ENCODE data around the gene CDH13. TPM values are rescaled to one million over a fixed set of nuclear protein-coding genes. Genes with fewer than 3 reads are reported as not detected.
A peak's percentile ranks its signal among the peaks of the same experiment; 100 is the strongest.

Gene CDH13
- polyA plus RNA-seq, 2 of the 4 experiments (the other 2 are of a cell fraction): not detected

- H3K9me3 ChIP-seq: no peaks in the 10 kb centered on the region
- H3K4me3 ChIP-seq: no peak overlapping the region
- H3K4me2 ChIP-seq: no peak overlapping the region
- no peak overlapping the region; a peak in 1 of 6 replicates for H3K27ac ChIP-seq
- DNase-seq (ENCODE audit: low read depth in 1 of 2, low spot score in 1 of 2) (no peak), FAIRE-seq (no peak), ATAC-seq (no peak)
- TF ChIP-seq HOXA7 (CRISPR knock-in tag; IDR thresholded peaks at IDR 0.05) (no peak), MAZ (IDR thresholded peaks at IDR 0.05; ENCODE audit: borderline replicate concordance, low read depth, low read length) (no peak), RARB (CRISPR knock-in tag; IDR thresholded peaks at IDR 0.05) (no peak), HDAC2 (IDR thresholded peaks at IDR 0.05) (no peak), MAFK (IDR thresholded peaks at IDR 0.05; ENCODE audit: partially characterized antibody) (no peak), HMGXB4 (CRISPR knock-in tag; IDR thresholded peaks at IDR 0.05; ENCODE audit: borderline replicate concordance) (no peak), CEBPB (IDR thresholded peaks at IDR 0.05) (no peak), ZNF302 (CRISPR knock-in tag; IDR thresholded peaks at IDR 0.05) (no peak), EHMT2 (IDR thresholded peaks at IDR 0.05; ENCODE audit: low read depth) (no peak)
- WGBS (ENCODE audit: missing lambda C conversion rate): 76% methylated on average over 7 of the region's 7 CpGs
- peaks cover 20% of the 10 kb centered on the region for H3K4me1 ChIP-seq
- ChIA-PET POLR2A (no interaction called here), CTCF (interaction anchor here (0.7 to 4.2 kb wide), 3 partner anchors 12 to 39 kb away, joined by 3 to 21 read pairs (median 3); no protein-coding TSS in a partner anchor)
Measured at GRCh38 chr16:82651921-82652601, 25.3 kb downstream of the CDH13 start.

GRCh38 chr16:82652826-82653225 is 26.1 kb downstream of the CDH13 start:
- Histone ChIP-seq H3K9me3 (no peaks in the 10 kb centered on the region), H3K4me3 (no peak overlapping the region), H3K27ac (peak overlapping the region in 1 of 2 experiments; percentile 78; a peak in 3 of 6 replicates), H3K4me1 (peaks cover 20% of the 10 kb centered on the region), H3K4me2 (no peak overlapping the region; the same call in 2 of the 3 replicates)
- CTCF ChIA-PET: interaction anchor here (4.2 kb wide), 1 partner anchor 12 kb away, joined by 21 read pairs; no protein-coding TSS in a partner anchor
- POLR2A ChIA-PET: no interaction called here
- 71% methylated on average over 4 of the region's 4 CpGs for WGBS (ENCODE audit: missing lambda C conversion rate)
- FAIRE-seq (no peak), DNase-seq (ENCODE audit: low read depth in 1 of 2, low spot score in 1 of 2) (no peak), ATAC-seq (no peak)
- TF ChIP-seq RCOR1 (IDR thresholded peaks at IDR 0.05; ENCODE audit: low read depth, low read length): no peak
- no peak for TF ChIP-seq NPAS2 (CRISPR knock-in tag; IDR thresholded peaks at IDR 0.05; ENCODE audit: borderline replicate concordance)
- no peak for TF ChIP-seq KDM1A (IDR thresholded peaks at IDR 0.05; ENCODE audit: low read depth)
- no peak for TF ChIP-seq REST (IDR thresholded peaks at IDR 0.05)
- TF ChIP-seq EHF (CRISPR knock-in tag; IDR thresholded peaks at IDR 0.05): no peak
- TF ChIP-seq E2F6 (IDR thresholded peaks at IDR 0.05; ENCODE audit: borderline replicate concordance, low read depth): no peak
- no peak for TF ChIP-seq CTCF (IDR thresholded peaks at IDR 0.05)
